OCI-M1 (cell line): ENCODE data around the gene TMEM151A.
A peak's percentile ranks its signal among the peaks of the same experiment; 100 is the strongest.

Source experiments
- DNase-seq: peaks from one replicate; lab custom pipeline; 2025; lab: John Stamatoyannopoulos, UW

The TMEM151A gene

DNA sequence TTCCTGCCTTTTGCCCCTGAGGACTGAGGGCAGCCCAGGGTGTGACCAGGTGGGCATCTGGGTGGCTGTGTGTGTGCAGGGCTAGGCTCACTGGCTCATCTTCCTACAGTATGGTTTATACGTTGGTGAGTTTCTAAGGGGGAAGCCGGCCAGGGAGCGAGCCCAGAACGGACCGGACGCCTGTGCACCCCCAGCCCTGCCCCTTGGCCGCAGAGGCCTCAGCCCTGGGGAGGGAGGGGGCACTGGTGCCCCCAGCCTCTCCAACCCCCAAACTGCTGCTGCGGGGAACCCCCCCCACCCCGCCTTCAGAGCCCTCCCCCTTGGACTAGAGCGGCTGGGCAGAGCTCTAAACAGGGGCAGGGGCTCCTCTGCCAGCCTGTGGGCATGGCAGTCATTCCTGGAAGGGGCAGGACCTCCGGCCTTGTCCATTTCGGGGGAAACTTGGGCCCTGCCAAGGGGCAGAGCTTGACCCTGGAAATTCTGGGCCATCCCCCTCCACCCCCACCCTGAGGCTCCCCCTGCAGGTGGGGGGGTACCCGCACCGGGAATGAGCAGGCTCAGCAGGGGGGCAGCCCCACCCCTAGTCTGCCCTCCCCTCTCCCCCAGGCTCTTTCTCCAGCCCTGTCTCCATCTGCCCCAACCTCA, 8.1 kb upstream of the TMEM151A start:
- no peak for DNase-seq

- no peak for DNase-seq
Observed at GRCh38 chr11:66284526-66285078, 7.1 kb upstream of the TMEM151A start.

DNA sequence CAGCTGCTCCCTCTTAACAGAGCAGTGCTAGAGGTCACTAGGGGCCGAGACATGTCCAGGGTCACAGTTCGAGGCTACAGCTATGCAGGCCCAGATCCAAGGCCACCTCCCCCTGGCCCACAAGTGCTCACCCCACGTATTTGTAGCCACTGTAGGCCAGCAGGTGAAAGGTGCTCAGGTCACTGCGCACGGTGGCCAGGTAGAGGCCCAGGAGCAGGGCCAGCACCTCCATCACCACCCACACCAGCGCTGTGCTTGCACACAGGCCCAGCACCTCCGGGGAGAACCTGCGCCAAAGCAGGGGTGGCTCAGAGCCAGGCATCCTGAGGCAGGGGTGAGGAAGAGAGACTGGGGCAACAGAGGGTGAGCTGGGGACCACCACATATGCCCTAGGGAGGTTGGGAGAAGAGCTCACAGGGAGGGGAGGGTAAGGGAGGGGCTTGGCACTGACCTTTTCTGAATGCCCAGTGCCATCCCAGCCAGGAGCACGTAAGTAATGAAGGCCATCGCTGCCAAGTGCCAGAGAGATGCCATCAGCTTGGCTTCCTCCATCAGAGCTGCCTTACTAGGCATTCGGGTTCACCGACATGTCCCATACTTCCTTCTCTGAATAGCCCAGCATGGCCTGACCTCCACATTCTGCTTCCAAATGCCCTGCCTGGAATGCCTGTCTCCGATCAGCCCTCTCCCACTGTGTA, 6.3 kb upstream of the TMEM151A start:
- DNase-seq = no peak

DNA sequence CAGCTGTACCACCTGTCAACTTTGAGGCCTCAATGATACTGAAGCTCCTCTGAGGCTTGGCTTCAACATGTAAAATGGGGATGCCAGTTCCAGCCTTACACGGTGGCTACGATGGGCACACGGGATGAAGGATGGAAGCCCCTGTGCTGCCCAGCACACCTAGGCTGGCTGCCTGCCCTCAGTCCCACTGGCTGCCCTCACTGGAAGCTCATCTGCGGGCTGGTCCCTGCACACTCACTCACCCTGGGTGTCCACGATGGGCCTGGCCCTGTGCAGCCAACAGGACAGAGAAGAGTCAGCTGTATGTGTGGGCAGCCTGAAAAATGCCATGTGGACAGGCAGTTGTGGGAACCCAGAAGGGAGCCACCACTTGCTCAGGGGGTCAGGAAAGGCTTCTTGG, 5.0 kb upstream of the TMEM151A start:
- no peak for DNase-seq

- no peak for DNase-seq
Observed at GRCh38 chr11:66287211-66287888, 4.3 kb upstream of the TMEM151A start.

DNA sequence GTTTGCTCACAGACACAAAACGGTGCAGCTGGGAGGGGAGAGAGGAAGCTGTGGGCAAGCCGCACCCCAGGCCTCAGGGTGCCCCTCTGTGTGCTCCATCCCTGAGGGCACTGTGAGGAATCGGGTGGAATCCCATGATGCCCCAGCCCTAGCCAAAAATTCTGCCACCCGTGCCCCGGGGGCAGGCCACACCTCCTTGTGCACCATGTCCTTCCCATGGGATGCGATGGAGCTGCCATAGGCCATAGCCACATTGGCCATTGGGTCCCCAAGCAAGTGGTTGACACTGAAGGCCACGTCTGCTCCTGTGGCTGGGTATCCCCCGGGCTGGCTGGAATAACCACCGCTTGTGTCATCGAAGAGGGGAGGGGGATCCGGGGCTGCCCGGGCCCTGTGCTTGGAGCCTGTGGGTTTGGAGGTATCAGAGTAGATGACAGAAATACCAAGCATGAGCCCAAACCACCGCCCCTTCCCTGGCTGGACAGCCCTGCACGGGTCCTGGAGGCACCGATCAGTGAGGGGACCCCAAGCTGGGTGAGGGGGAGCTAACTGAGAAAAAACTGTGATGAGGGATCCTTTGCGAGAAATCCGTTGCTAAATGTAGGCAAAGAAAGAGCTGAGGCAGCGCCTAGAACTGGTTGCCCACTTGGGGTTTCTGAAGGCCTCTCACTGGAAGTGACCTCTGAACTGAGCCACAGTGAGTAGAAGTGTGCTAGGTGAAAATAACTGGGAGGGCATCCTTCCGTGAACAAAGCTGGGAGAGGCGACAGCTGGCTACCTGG, 3.6 kb upstream of the TMEM151A start:
- DNase-seq = peak; percentile 44

GRCh38 chr11:66288671-66289547, 2.8 kb upstream of the TMEM151A start, which contains the start of gene YIF1A:
Gene YIF1A (minus strand): TSS chr11:66289143. CDS start chr11:66288985, 158 bp downstream.
- peak; percentile 99 for DNase-seq

GRCh38 chr11:66289548-66290329, 2.0 kb upstream of the TMEM151A start:
- DNase-seq = peak; percentile 92

DNA sequence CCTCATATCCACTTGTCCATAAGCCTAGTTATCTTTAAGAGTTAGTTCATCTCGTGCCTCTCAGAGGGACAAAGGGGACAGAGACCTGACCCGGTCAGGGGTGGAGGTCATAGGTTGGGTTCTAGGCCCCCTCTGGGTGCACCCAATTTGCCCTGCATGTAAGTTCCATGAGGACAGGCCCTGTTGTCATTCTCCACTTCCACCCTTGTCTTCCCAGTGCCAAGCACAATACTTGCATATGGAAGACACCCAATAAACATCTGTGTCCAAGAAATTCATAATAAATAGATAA, 1.4 kb upstream of the TMEM151A start:
- DNase-seq = no peak

DNA sequence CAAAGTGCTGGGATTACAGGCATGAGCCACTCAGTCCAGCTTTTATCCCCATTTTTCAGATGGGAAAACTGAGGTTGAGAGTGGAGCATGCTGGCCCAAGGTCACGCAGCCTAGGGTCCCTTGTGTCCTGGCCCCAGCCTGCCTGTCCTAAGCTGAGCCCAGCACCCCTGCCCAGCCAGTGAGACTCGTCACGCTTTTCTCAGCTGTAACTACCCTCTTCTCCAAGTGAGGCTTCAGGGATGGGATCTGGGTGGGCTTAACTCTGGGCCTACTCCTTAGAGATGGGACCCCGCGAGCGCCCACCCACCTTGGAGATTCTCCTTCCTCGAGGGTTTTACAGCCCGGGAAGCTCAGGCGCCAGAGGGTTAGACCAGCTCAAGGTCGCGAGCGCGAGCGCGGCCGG, 390 bp upstream of the TMEM151A start:
- no peak for DNase-seq

DNA sequence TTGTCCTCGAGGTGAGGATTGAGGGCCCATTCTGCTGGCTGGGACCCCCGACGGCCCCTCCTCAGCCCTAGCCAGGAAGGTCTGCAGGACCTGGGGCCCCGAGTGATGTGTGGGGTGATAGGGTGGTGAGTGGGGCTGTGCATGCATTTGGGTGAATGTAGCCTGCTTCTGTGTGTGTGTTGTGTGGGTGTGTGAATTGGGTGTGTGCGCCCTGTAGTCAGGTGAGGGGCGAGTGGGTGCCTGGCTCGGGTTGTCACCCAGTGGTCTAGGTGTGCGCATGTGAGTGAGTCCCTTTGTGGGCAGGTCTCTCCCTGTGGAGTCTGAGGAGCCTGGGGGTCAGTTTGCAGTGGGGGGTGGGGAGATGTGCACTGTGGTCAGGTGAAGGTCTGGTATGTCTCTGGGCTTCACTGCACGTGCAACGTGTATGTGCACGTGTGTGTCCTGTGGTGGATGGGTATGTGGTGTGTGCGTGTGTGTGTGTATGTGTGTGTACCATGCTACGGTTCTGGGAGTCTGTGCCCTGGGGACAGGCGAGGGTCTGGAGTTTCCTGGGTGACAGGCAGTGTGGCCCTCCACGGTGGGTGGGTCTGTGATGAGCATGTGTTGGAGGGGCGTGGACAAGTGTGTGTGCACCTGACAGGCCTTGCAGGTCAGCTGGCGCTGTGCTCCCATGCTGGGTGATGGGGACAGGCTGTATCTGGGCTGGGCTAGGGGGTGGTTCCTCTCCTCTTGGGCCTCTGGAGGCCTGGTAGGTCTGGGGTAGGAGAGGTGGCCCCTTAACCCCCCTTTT, 1.0 kb downstream of the TMEM151A start:
- no peak for DNase-seq

- no peak for DNase-seq
Observed at GRCh38 chr11:66293352-66293751, 1.7 kb downstream of the TMEM151A start.

DNA sequence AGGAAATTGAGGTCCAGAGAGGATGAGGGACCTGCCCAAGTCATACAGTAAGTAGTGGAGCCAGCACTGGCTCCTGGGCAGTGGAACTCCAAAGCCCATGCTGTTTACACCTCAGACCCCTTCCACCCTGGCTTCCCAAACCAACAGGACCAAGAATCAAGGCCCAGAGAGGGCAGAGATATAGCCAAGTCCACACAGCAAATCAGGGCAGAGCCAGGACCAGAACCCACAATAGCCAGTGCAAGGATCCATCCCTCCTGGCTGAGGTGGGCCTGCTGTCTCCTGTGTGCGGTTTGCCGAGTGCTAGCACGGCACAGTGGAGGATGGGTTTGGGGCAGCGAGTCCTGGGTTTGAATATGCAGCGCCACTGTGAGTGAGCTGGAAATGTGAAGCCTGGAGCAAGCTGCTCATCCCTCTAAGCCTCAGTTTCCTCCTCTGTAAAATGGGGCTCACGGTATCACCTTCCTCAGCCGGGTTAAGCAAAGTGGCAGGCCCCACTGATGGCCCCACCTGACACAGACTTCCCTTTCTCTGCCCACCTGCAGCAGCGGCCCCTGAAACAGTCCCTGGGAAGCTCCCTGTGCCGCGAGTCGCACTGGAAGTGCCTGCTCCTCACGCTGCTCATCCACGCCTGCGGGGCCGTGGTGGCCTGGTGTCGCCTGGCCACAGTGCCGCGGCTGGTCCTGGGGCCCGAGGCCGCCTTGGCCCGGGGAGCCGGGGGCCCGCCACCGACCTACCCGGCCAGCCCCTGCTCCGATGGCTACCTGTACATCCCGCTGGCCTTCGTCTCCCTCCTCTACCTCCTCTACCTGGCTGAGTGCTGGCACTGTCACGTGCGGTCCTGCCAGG, 2.3 kb downstream of the TMEM151A start:
- no peak for DNase-seq

- no peak for DNase-seq
Observed at GRCh38 chr11:66294626-66295620, 3.2 kb downstream of the TMEM151A start.

GRCh38 chr11:66297610-66298009, 5.9 kb downstream of the TMEM151A start:
- no peak for DNase-seq

- DNase-seq = no peak
Observed at GRCh38 chr11:66299186-66299585, 7.5 kb downstream of the TMEM151A start.

DNA sequence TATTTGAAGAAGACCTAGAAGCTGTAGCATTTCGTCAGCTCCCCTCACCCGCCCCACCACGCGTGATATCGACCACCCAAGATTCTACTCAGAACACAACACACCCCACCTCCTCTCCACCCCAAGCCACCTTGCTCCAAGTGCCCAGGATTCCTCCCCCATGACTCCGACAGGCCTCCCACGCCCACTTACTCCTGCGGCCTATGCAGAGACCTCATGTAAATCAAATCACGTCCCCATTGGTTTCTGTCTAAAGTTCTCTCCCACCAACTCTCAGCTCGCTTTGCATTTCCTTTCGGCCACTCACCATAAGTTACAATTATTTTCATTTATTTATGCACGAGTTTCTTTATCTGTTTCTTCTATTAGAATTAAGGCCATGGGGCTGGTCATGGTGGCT, 11.0 kb downstream of the TMEM151A start:
- no peak for DNase-seq
